Measurements from ENCODE around the gene PLIN5.

DNA sequence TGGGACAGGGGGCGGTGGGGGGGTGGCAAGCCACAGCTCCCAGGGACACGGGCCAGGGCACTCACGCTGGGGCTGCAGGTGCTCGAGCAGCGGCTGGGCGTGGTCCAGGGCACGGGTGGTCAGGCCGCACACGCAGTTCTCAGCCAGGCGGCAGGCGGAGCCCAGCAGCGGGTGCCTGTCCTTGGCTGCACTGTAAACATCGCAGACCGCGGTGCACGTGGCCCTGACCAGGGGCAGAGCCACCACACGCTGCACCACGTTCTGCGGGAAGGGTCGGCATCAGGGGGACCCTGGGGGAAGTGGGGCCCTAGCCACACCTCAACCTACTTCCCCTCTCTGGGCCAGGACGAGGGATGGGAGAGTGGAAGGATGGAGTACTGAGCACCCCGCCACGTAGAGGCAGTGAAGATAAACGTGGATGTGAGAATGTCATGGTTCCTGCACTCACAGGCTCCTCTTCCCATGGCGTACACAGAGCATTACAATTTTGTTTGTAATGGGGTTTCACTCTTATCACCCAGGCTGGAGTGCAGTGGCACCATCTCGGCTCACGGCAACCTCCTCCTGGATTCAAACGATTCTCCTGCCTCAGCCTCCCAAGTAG lies 3.4 kb downstream of the PLIN5 start:
- TF ChIP-seq, protein P1, sequence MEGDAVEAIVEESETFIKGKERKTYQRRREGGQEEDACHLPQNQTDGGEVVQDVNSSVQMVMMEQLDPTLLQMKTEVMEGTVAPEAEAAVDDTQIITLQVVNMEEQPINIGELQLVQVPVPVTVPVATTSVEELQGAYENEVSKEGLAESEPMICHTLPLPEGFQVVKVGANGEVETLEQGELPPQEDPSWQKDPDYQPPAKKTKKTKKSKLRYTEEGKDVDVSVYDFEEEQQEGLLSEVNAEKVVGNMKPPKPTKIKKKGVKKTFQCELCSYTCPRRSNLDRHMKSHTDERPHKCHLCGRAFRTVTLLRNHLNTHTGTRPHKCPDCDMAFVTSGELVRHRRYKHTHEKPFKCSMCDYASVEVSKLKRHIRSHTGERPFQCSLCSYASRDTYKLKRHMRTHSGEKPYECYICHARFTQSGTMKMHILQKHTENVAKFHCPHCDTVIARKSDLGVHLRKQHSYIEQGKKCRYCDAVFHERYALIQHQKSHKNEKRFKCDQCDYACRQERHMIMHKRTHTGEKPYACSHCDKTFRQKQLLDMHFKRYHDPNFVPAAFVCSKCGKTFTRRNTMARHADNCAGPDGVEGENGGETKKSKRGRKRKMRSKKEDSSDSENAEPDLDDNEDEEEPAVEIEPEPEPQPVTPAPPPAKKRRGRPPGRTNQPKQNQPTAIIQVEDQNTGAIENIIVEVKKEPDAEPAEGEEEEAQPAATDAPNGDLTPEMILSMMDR (optimal IDR thresholded peaks at IDR 0.05 in 1 of 3, IDR thresholded peaks at IDR 0.05 in 1 of 3, conservative IDR thresholded peaks at IDR 0.05 in 1 of 3; ENCODE audit: extremely low read depth in 1 of 3, insufficient read depth in 2 of 3, low read length in 3 of 3): no peak
- no peak for TF ChIP-seq EZH2 (IDR thresholded peaks at IDR 0.05; ENCODE audit: low read length)

Data from keratinocyte (primary cell).